Choroid plexus epithelial cell (primary cell): ENCODE measurements around the gene ARHGAP18.

Experiments used
- DNase-seq: peaks from one replicate; pipeline ENCODE4 v3.0.0-alpha.2; 2010; ENCODE audit warnings: low read depth
- H3K4me3 ChIP-seq: 2 replicates; pipeline ENCODE4 v1.5.1; 2011; ENCODE audit warnings: low read depth, mild to moderate bottlenecking, control low read depth, low read length, moderate library complexity
- CTCF ChIP-seq: conservative IDR thresholded peaks from 2 replicates; pipeline ENCODE4 v1.5.1; 2011; ENCODE audit warnings: low read depth, mild to moderate bottlenecking, control low read depth, inconsistent platforms, low read length, moderate library complexity

The ARHGAP18 gene

DNA sequence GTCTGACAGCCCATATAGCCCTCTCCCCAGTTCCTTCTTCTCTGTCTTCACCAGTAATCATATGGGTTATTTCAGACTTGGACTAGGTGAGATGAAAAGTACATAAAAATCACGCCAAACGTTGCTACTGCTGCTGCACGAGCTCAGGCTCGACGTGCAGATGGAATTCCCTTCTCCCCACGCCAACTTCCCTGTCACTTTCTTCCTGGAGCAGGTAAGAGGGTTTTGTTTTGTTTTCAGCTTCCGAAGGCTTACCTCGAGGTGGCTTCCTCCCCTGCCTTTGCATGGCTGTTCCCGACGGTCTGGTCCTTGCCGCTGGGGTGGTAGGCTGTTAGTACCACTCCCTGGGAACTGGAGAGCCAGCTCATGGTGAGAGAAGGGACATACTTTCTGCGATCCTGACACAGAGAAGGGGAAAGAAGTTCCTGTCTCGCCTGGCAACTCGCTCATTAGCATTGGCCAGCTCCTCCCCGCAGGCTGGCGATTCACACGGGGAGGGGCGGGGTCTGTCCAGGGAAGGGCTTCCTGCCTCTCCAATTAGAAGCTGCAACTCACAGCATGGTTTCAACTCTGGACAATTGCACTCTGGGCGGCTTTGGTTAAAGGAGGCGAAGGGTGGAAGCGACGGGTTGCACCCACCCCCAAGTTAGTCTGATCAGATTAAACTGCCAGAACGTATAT lies at the start of gene ARHGAP18:
Gene ARHGAP18 (minus strand): TSS at position 409 of the 681 bp plus-strand sequence. CDS start 41 bp downstream, at position 368.
- peak; percentile 96 for DNase-seq
- peak within 1 kb of the TSS; percentile 72 for H3K4me3 ChIP-seq
- TF ChIP-seq CTCF, result no peak

DNA sequence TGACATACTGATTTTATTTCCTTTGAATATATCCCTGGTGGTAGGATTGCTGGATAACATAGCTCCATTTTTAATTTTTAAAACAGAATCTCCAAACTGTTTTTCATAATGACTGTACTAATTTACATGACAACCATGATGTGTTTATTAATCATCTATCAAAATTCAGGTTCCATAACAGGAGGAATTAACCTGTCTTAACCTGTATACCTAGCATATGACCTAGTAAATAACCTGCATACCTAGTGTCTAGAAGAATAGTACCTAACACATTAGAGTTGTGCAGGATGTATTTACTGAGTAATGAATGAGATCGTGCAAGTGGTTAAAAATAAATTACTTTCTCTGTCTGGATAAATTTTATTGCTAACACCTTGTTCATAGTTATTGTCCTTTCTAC lies 45.8 kb upstream of the ARHGAP18 start:
- no peak for DNase-seq
- no peak for TF ChIP-seq CTCF
- no peak overlapping the region for H3K4me3 ChIP-seq

DNA sequence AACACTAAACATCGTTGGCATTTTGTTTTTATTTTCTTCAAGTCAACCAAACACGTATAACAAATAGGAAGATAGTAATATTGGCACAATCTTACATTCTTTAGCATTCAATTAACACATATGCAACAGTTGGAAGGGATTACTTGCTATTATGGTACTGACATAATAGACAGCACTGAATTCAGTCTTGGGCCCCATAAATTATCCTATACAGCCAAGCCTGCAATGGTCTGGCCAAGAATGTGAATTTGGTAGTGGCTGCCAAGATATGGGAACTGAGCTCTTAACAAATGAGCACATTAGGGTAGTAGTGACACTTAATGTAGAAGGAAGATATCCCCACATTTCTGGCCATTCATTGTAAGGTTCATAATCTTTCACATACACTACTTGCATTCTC lies 44.8 kb upstream of the ARHGAP18 start:
- TF ChIP-seq CTCF, result no peak
- H3K4me3 ChIP-seq, result no peak overlapping the region
- no peak for DNase-seq

- TF ChIP-seq CTCF, result no peak
- DNase-seq, result peak; percentile 92
- H3K4me3 ChIP-seq, result no peak overlapping the region
These were observed 43.4 kb upstream of the ARHGAP18 start for GRCh38 chr6:129753422-129753821.

DNA sequence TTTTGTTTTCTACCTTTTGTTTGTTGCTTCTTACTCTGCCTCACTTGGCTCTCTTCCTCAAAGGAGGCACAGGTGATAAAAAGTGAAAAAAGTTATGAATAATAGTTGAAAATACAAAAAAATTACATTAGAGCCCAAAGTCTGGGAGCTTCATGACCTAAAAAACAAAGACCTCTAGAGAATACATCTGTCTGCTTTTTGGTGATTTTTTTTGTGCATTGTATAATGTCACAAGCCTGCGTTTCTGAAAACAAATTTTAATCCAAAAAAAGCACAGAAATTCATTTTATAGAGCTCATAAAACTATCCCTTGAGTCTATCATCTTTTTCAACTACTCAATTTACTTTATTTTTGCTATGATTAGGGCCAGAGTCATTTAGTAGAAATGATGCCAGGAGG lies 41.4 kb upstream of the ARHGAP18 start:
- no peak overlapping the region for H3K4me3 ChIP-seq
- no peak for DNase-seq
- TF ChIP-seq CTCF, result no peak

- no peak for TF ChIP-seq CTCF
- no peak overlapping the region for H3K4me3 ChIP-seq
- DNase-seq, result peak; percentile 65
These were observed 40.4 kb upstream of the ARHGAP18 start for GRCh38 chr6:129750360-129750759.

DNA sequence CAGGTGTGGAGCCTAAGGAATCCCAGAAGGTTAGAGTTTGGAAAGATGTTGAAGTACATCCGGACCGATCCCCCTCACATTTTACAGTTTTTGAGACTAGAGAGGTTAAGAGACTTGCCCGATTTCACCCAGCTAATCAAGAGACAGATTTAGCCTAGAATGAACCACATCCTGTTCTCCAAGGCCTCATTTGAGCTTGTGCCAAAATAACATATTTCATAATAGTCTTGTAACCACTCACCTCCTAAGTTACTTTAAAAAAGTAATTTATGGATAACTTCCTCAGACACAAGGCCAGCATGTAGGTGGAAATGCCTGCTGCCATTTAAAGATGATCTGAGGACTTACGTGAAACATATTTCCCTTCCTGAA lies 39.8 kb upstream of the ARHGAP18 start:
- no peak for TF ChIP-seq CTCF
- DNase-seq, result peak; percentile 91
- H3K4me3 ChIP-seq, result no peak overlapping the region
